IMR-90 (cell line): ENCODE results near the gene POLR1C. TPM values are rescaled to one million over a fixed set of nuclear protein-coding genes. Genes with fewer than 3 reads are reported as not detected.

Source experiments
- ATAC-seq: fragments of 200-7000 bp; cut with Tn5 transposase; 2 replicates; pipeline ENCODE4 v1.9.1; 2020; ENCODE audit warnings: low read depth, mild to moderate bottlenecking, moderate library complexity
- BruUV-seq: library from RNA; stranded (reverse); fragments of 400-500 nt; replicated peaks from 2 replicates; lab custom pipeline; 2021; lab: Mats Ljungman, UMichigan
- CTCF ChIA-PET: fragments of 300-600 bp; formaldehyde crosslinking; extraction: SDS; loops from one replicate; lab custom pipeline; 2021; ENCODE audit warnings: antibody characterized with exemption; lab: Yijun Ruan, JAX
- POLR2A ChIA-PET: fragments of 300-600 bp; sonication (Branson Sonifier 250); formaldehyde crosslinking; loops from one replicate; lab custom pipeline; 2022; ENCODE audit warnings: antibody characterized with exemption; ENCODE audit not compliant: unreplicated experiment; lab: Charles Lee
- DNase-seq: peaks from one replicate; pipeline ENCODE4 v3.0.0; 2013
- H2AFZ ChIP-seq: replicated peaks from 2 replicates; pipeline ENCODE3; 2013; ENCODE audit warnings: low read length, mild to moderate bottlenecking; ENCODE audit not compliant: poor library complexity
- H2AK5ac ChIP-seq: 2 replicates; pipeline ENCODE4 v1.6.1; 2013; ENCODE audit warnings: low read depth, low read length, inconsistent platforms
- H2AK9ac ChIP-seq: replicated peaks from 2 replicates; pipeline ENCODE3; 2013; ENCODE audit warnings: mild to moderate bottlenecking, low read depth, low read length, moderate library complexity; ENCODE audit not compliant: poor library complexity
- H2BK120ac ChIP-seq: 2 replicates; pipeline ENCODE4 v1.6.1; 2013; ENCODE audit warnings: low read depth, low read length, inconsistent platforms
- H2BK15ac ChIP-seq: 3 replicates; pipeline ENCODE4 v1.6.1; 2013; ENCODE audit warnings: low read depth, low read length, inconsistent platforms
- H2BK20ac ChIP-seq: 2 replicates; pipeline ENCODE4 v1.6.1; 2013; ENCODE audit warnings: low read depth, mild to moderate bottlenecking, inconsistent platforms, low read length, moderate library complexity
- H2BK5ac ChIP-seq: 2 replicates; pipeline ENCODE4 v1.6.1; 2013; ENCODE audit warnings: mild to moderate bottlenecking, low read depth, low read length, inconsistent platforms; ENCODE audit not compliant: poor library complexity, severe bottlenecking
- H3K14ac ChIP-seq: replicated peaks from 2 replicates; pipeline ENCODE4 v1.6.1; 2013; ENCODE audit warnings: low read depth, low read length, inconsistent platforms
- H3K18ac ChIP-seq: 2 replicates; pipeline ENCODE4 v1.6.1; 2013; ENCODE audit warnings: low read depth, low read length, control low read depth
- H3K23ac ChIP-seq: 2 replicates; pipeline ENCODE4 v1.6.1; 2013; ENCODE audit warnings: low read depth, low read length, inconsistent platforms
- H3K27ac ChIP-seq: 2 replicates; pipeline ENCODE4 v1.5.1; 2013; ENCODE audit warnings: mild to moderate bottlenecking, control low read depth, low read length; ENCODE audit not compliant: insufficient read depth
- H3K27me3 ChIP-seq: 2 replicates; pipeline ENCODE4 v1.6.1; 2013; ENCODE audit warnings: low read length; ENCODE audit not compliant: control insufficient read depth, insufficient read depth
- H3K36me3 ChIP-seq: 2 replicates; pipeline ENCODE4 v1.6.1; 2013; ENCODE audit warnings: low read length, mixed read lengths; ENCODE audit not compliant: control insufficient read depth, insufficient read depth
- H3K4ac ChIP-seq: 2 replicates; pipeline ENCODE4 v1.6.1; 2013; ENCODE audit warnings: low read depth, low read length, inconsistent platforms
- H3K4me1 ChIP-seq: 2 replicates; pipeline ENCODE4 v1.6.1; 2013; ENCODE audit warnings: low read length, mixed read lengths; ENCODE audit not compliant: control insufficient read depth, insufficient read depth
- H3K4me2 ChIP-seq: 2 replicates; pipeline ENCODE4 v1.6.1; 2013; ENCODE audit warnings: low read depth, mild to moderate bottlenecking, control low read depth, low read length, moderate library complexity
- H3K4me3 ChIP-seq: 2 replicates; pipeline ENCODE4 v1.5.1; 2013; ENCODE audit warnings: low read depth, mild to moderate bottlenecking, control low read depth, low read length, moderate library complexity; ENCODE audit not compliant: insufficient read depth
- H3K56ac ChIP-seq: 2 replicates; pipeline ENCODE4 v1.6.1; 2013; ENCODE audit warnings: low read length, inconsistent platforms; ENCODE audit not compliant: insufficient read depth; ENCODE audit errors: extremely low read depth
- H3K79me1 ChIP-seq, 2 experiments: 2 replicates each; pipeline ENCODE4 v1.6.1; 2013; ENCODE audit warnings: low read length in 2 of 2, inconsistent platforms in 1 of 2, low read depth in 1 of 2
- H3K9ac ChIP-seq: 2 replicates; pipeline ENCODE4 v1.6.1; 2013; ENCODE audit warnings: low read depth, low read length, control low read depth
- H3K9me1 ChIP-seq: 2 replicates; pipeline ENCODE4 v1.6.1; 2013; ENCODE audit warnings: low read length, inconsistent platforms; ENCODE audit not compliant: insufficient read depth
- H3K9me3 ChIP-seq: 2 replicates; pipeline ENCODE4 v1.6.1; 2013; ENCODE audit warnings: low read length; ENCODE audit not compliant: control insufficient read depth, insufficient read depth
- H4K20me1 ChIP-seq: 2 replicates; pipeline ENCODE4 v1.6.1; 2013; ENCODE audit warnings: low read length, inconsistent platforms; ENCODE audit not compliant: insufficient read depth
- H4K5ac ChIP-seq: 2 replicates; pipeline ENCODE4 v1.6.1; 2013; ENCODE audit warnings: mild to moderate bottlenecking, low read depth, low read length, control low read depth
- H4K8ac ChIP-seq, 2 experiments: 2 replicates each; pipeline ENCODE4 v1.6.1; 2013; ENCODE audit warnings: low read depth in 2 of 2, low read length in 2 of 2, control low read depth in 1 of 2, inconsistent platforms in 1 of 2
- H4K91ac ChIP-seq: 2 replicates; pipeline ENCODE4 v1.6.1; 2013; ENCODE audit warnings: low read depth, low read length, inconsistent platforms; ENCODE audit not compliant: insufficient read depth
- CHD1 ChIP-seq: IDR thresholded peaks from 2 replicates; pipeline ENCODE4 v1.6.1; 2012; ENCODE audit warnings: low read depth, low read length, improper control_type of control experiment
- ELK1 ChIP-seq: fragments of 150-350 bp; IDR thresholded peaks from 2 replicates; pipeline ENCODE4 v1.6.1; 2016; ENCODE audit warnings: low read depth, mild to moderate bottlenecking, low read length, moderate library complexity, borderline replicate concordance
- FOS ChIP-seq: fragments of 150-350 bp; IDR thresholded peaks from 2 replicates; pipeline ENCODE4 v1.6.1; 2016; ENCODE audit warnings: low read depth, low read length
- MXI1 ChIP-seq: IDR thresholded peaks from 2 replicates; pipeline ENCODE4 v1.6.1; 2012; ENCODE audit warnings: low read depth, mild to moderate bottlenecking, low read length, moderate library complexity, borderline replicate concordance
- NFE2L2 ChIP-seq: fragments of 150-350 bp; IDR thresholded peaks from 2 replicates; pipeline ENCODE4 v1.6.1; 2016; ENCODE audit warnings: low read depth, mild to moderate bottlenecking, low read length
- RAD21 ChIP-seq: IDR thresholded peaks from 2 replicates; pipeline ENCODE4 v1.6.1; 2012; ENCODE audit warnings: low read length, improper control_type of control experiment
- RFX5 ChIP-seq: IDR thresholded peaks from 2 replicates; pipeline ENCODE4 v1.8.0; 2012; ENCODE audit warnings: low read depth, mild to moderate bottlenecking, low read length, moderate library complexity
- SMC3 ChIP-seq: fragments of 150-350 bp; IDR thresholded peaks from 2 replicates; pipeline ENCODE4 v1.6.1; 2016; ENCODE audit warnings: low read depth, mild to moderate bottlenecking, antibody characterized with exemption, low read length, moderate library complexity
- WGBS, 2 experiments: methylation state at CpG; one replicate each; pipeline versions ENCODE4 v1.1.5 to v1.1.7; 2013; ENCODE audit warnings: missing lambda C conversion rate in 2 of 2; ENCODE audit not compliant: insufficient read length in 1 of 2; ENCODE audit errors: extremely low coverage in 2 of 2; 5-methylcytosine and 5-hydroxymethylcytosine counted together
- dilution Hi-C: fragments of 300-500 bp; cut with HindIII; formaldehyde crosslinking; loops from one replicate; pipeline ENCODE4 v1.14.3; 2018; ENCODE audit warnings: low sequenced_read_pairs; ENCODE audit not compliant: unreplicated experiment
- in situ Hi-C: fragments of 300-500 bp; cut with MboI; formaldehyde crosslinking; loops from 3 replicates; pipeline ENCODE4 v1.14.3; 2019; ENCODE audit warnings: low sequenced_read_pairs, inconsistent platforms, mixed read lengths
- intact Hi-C: fragments of 100-400 bp; cut with micrococcal nuclease; formaldehyde crosslinking; loops from 2 replicates; pipeline ENCODE4 v1.10.0; 2022
- polyA plus RNA-seq, 3 experiments: library from polyadenylated mRNA; depleted of rRNA; stranded (reverse); fragments of >200 nt; gene quantifications; 2 replicates each; pipeline ENCODE4 v1.2.3, GENCODE V29; 2012; ENCODE audit warnings: low replicate concordance in 1 of 3
- total RNA-seq: library from RNA; depleted of rRNA; stranded (reverse); fragments of >200 nt; gene quantifications from 2 replicates; pipeline ENCODE4 v1.2.3, GENCODE V29; 2012
- TF ChIP-seq, protein P1 (sequence below): fragments of 150-350 bp; IDR thresholded peaks from 2 replicates; pipeline ENCODE4 v1.6.1; 2017; ENCODE audit warnings: mild to moderate bottlenecking, antibody characterized with exemption, low read length, low read depth

POLR1C gene
- total and polyA plus RNA-seq, 2 of the 4 experiments (the other 2 are of a cell fraction) = 46.1 to 72.6 TPM

DNA sequence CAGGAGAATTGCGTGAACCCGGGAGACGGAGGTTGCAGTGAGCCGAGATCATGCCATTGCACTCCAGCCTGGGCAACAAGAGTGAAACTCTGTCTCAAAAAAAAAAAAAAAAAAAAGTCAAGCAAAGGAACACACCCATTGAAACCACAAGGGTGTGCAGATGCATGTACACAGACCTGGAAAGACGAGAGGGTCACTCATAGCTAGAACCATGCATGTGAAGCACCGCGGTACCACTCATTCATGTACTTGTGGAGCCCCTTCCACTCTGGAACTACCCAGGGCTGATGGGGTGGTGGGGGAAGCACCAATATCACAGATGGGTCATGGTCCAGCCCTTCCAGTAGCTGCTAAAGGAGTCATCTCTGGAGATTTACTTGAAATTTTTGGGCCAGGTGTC is 46.9 kb upstream of the POLR1C start:
- Histone ChIP-seq H3K18ac (no peak overlapping the region), H3K4me3 (no peak overlapping the region), H3K79me1 (no peaks in the 10 kb centered on the region), H3K9ac (no peak overlapping the region), H3K4me1 (no peaks in the 10 kb centered on the region), H3K4ac (no peak overlapping the region), H2BK15ac (no peak overlapping the region), H3K14ac (no peak overlapping the region), H3K27ac (no peak overlapping the region), H2BK120ac (no peak overlapping the region), H2AK5ac (no peak overlapping the region), H4K5ac (no peak overlapping the region), H2BK5ac (no peak overlapping the region), H4K20me1 (no peaks in the 10 kb centered on the region), H3K23ac (no peak overlapping the region), H3K27me3 (peaks cover 21% of the 10 kb centered on the region), H2AFZ (no peak overlapping the region), H3K56ac (no peak overlapping the region), H3K36me3 (no peaks in the 10 kb centered on the region), H2BK20ac (no peak overlapping the region), H4K91ac (no peak overlapping the region), H2AK9ac (no peak overlapping the region), H3K9me1 (no peaks in the 10 kb centered on the region), H3K9me3 (no peaks in the 10 kb centered on the region), H3K4me2 (no peak overlapping the region), H4K8ac (no peak overlapping the region)
- WGBS, 2 experiments = 100% methylated on average over 1 of the region's 7 CpGs; no CpG with 5 or more reads in 1 of the 2 experiments
- ChIA-PET CTCF (no interaction called here), POLR2A (interaction anchor here (0.6 kb wide), 1 partner anchor 12 kb away, joined by 4 read pairs; no protein-coding TSS in a partner anchor)
- intact Hi-C loops = no loop called here
- dilution Hi-C loops = no loop called here
- no TSS peak for BruUV-seq
- ATAC-seq (no peak), DNase-seq (no peak)
- TF ChIP-seq NFE2L2 (no peak), RAD21 (no peak), ELK1 (no peak), SMC3 (no peak), FOS (no peak), CHD1 (no peak), RFX5 (no peak), MXI1 (no peak)
- TF ChIP-seq, protein P1, sequence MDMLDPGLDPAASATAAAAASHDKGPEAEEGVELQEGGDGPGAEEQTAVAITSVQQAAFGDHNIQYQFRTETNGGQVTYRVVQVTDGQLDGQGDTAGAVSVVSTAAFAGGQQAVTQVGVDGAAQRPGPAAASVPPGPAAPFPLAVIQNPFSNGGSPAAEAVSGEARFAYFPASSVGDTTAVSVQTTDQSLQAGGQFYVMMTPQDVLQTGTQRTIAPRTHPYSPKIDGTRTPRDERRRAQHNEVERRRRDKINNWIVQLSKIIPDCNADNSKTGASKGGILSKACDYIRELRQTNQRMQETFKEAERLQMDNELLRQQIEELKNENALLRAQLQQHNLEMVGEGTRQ = no peak
- in situ Hi-C loops = no loop called here
